GM12878 (cell line): Measurements from ENCODE around the gene B3GALT4. TPM values are rescaled to one million over a fixed set of nuclear protein-coding genes. Genes with fewer than 3 reads are reported as not detected.

Experiments used
- BACH1 ChIP-seq: fragments of 450-650 bp; IDR thresholded peaks from 2 replicates; pipeline ENCODE4 v1.6.1; 2017; ENCODE audit warnings: mild to moderate bottlenecking, borderline replicate concordance
- EGR1 ChIP-seq, 2 experiments: IDR thresholded peaks; 1 replicate in 1 of 2; 2 replicates in 1 of 2; pipeline ENCODE4 v1.6.1; 2011 to 2012; ENCODE audit warnings: low read depth in 2 of 2, low read length in 2 of 2, borderline replicate concordance in 1 of 2, mild to moderate bottlenecking in 1 of 2, moderate library complexity in 1 of 2
- EP300 ChIP-seq, 2 experiments: fragments of 150-350 bp in 1 of 2; IDR thresholded peaks; 2 replicates each; pipeline ENCODE4 v1.6.1; 2011 to 2012; ENCODE audit warnings: low read depth in 2 of 2, low read length in 2 of 2, borderline replicate concordance in 1 of 2, improper control_type of control experiment in 1 of 2, inconsistent platforms in 1 of 2; ENCODE audit not compliant: control insufficient read depth in 1 of 2
- HDAC2 ChIP-seq: fragments of 200-600 bp; sonication (generic); IDR thresholded peaks from 2 replicates; pipeline ENCODE4 v1.6.1; 2017
- IRF4 ChIP-seq: IDR thresholded peaks from 2 replicates; pipeline ENCODE4 v1.6.1; 2011; ENCODE audit warnings: low read depth, low read length
- MEF2A ChIP-seq: IDR thresholded peaks from 2 replicates; pipeline ENCODE4 v1.6.1; 2011; ENCODE audit warnings: low read depth, mild to moderate bottlenecking, low read length, moderate library complexity; ENCODE audit not compliant: insufficient read depth
- MEF2B ChIP-seq: fragments of 450-650 bp; IDR thresholded peaks from 2 replicates; pipeline ENCODE4 v1.6.1; 2018; ENCODE audit warnings: mild to moderate bottlenecking, moderate library complexity; ENCODE audit not compliant: partially characterized antibody, poor library complexity, severe bottlenecking
- NKRF ChIP-seq: fragments of 450-650 bp; conservative IDR thresholded peaks from 2 replicates; pipeline ENCODE4 v1.6.1; 2017; ENCODE audit warnings: mild to moderate bottlenecking, moderate library complexity
- POLR2AphosphoS5 ChIP-seq: IDR thresholded peaks from 2 replicates; pipeline ENCODE4 v1.6.1; 2011; ENCODE audit warnings: mild to moderate bottlenecking, low read length, inconsistent platforms
- RAD51 ChIP-seq: fragments of 450-650 bp; IDR thresholded peaks from 2 replicates; pipeline ENCODE4 v1.6.1; 2016; ENCODE audit warnings: moderate library complexity, mild to moderate bottlenecking, inconsistent platforms
- RELB ChIP-seq: fragments of 450-650 bp; IDR thresholded peaks from 2 replicates; pipeline ENCODE4 v1.6.1; 2017; ENCODE audit warnings: low read depth, mild to moderate bottlenecking, moderate library complexity
- SIN3A ChIP-seq: IDR thresholded peaks from 2 replicates; pipeline ENCODE4 v1.6.1; 2012; ENCODE audit warnings: low read depth, low read length, improper control_type of control experiment
- SMARCA5 ChIP-seq: fragments of 450-650 bp; IDR thresholded peaks from 2 replicates; pipeline ENCODE4 v1.6.1; 2017; ENCODE audit warnings: mild to moderate bottlenecking
- ZNF384 ChIP-seq: IDR thresholded peaks from 2 replicates; pipeline ENCODE4 v1.6.1; 2012; ENCODE audit warnings: low read depth, mild to moderate bottlenecking, low read length, improper control_type of control experiment, borderline replicate concordance
- ZNF687 ChIP-seq: fragments of 450-650 bp; IDR thresholded peaks from 2 replicates; pipeline ENCODE4 v1.6.1; 2017; ENCODE audit warnings: mild to moderate bottlenecking, moderate library complexity
- polyA plus RNA-seq, 11 experiments: library from polyadenylated mRNA; depleted of rRNA in 4 of 11; unstranded in 6 of 11; stranded (reverse) in 5 of 11; fragments of >200 nt; fragmentation: Nextera tagmentation in 4 of 11; fragmentation: Illumina TruSeq in 1 of 11; extraction: Ambion mirVana in 4 of 11; extraction: Trizol in 1 of 11; gene quantifications; 1 replicate in 1 of 11; 2 replicates in 10 of 11; pipeline versions ENCODE4 v1.2.1 to v1.2.3, GENCODE V29; 2011 to 2016; ENCODE audit warnings: inconsistent platforms in 2 of 11, missing spikeins in 2 of 11, low read depth in 1 of 11
- total RNA-seq, 4 experiments: library from RNA; depleted of rRNA in 3 of 4; stranded (reverse); fragments of >200 nt in 3 of 4; fragmentation: Illumina TruSeq in 1 of 4; extraction: Trizol in 1 of 4; gene quantifications; 2 replicates each; pipeline versions ENCODE4 v1.2.1 to v1.2.3, GENCODE V29; 2013 to 2021
- TF ChIP-seq, protein P1 (sequence below): fragments of 450-650 bp; IDR thresholded peaks from 2 replicates; pipeline ENCODE4 v1.6.1; 2017; ENCODE audit warnings: mild to moderate bottlenecking
- TF ChIP-seq, protein P2 (sequence below): IDR thresholded peaks from 2 replicates; pipeline ENCODE4 v1.6.1; 2011; ENCODE audit warnings: borderline replicate concordance, low read depth, mild to moderate bottlenecking, moderate library complexity, mixed read lengths, low read length; ENCODE audit not compliant: insufficient read depth; ENCODE audit errors: extremely low read length

Gene B3GALT4
- total and polyA plus RNA-seq, 10 of the 15 experiments (the other 5 are each of a cell fraction or from before 2014, with no cell fraction given), result 0.27 to 8.2 (median 2.6) TPM

DNA sequence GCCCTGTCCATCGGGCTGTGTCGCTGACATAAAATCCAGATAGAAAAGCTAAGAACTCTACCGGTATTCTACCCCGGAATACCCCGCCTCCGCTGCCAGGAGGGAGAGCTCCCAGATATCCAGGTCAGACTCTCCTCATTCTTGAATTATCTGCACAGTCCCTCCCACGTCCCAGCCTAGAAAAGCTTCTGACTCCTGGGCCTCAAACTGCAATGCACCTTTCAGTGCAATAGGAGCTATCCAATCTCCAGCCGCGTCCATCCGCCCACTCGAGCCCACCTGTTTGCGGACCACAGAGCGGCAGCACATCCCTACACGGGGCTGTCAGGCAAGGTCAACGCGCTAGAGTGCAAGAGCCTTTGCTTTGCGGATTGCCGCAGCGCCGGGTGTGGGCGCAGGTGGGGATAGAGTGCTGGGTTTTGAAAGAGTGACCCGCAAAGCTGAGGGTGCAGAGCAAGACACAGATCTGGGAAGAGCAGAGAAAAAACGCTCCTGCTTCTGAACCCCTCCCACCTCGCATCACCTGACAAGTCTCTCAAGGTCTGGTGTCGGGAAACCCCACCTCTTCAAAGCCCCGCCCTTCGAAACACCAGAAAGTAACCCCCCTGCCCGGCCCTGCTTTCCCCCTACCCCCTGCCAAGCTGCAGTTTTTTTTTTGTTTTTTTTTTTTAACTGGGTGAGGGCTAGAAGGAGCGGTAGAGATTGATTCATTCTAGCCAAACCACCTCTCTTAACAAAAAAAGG lies 35.6 kb downstream of the B3GALT4 start (continued):
- TF ChIP-seq ZNF687 (no peak), SIN3A (peak; percentile 56; the same call in 1 of the 2 replicates), NKRF (peak; percentile 79), EP300 (IDR thresholded peaks at IDR 0.05; ENCODE audit: borderline replicate concordance in 1 of 2, control insufficient read depth in 1 of 2, low read depth in 2 of 2, low read length in 2 of 2) (no peak), BACH1 (0 out of 2 replicates have a peak, but pooled peaks have one; percentile 33), MEF2A (no peak), IRF4 (no peak), POLR2AphosphoS5 (no peak), EGR1 (IDR thresholded peaks at IDR 0.05; ENCODE audit: borderline replicate concordance in 1 of 2, low read depth in 2 of 2, low read length in 2 of 2) (peak; percentile 16 to 68; a peak in 2 of 3 replicates), SMARCA5 (no peak), RAD51 (peak; percentile 85), RELB (peak; percentile 33; the same call in 1 of the 2 replicates), MEF2B (no peak), ZNF384 (peak; percentile 82), HDAC2 (no peak)
- TF ChIP-seq, protein P1, sequence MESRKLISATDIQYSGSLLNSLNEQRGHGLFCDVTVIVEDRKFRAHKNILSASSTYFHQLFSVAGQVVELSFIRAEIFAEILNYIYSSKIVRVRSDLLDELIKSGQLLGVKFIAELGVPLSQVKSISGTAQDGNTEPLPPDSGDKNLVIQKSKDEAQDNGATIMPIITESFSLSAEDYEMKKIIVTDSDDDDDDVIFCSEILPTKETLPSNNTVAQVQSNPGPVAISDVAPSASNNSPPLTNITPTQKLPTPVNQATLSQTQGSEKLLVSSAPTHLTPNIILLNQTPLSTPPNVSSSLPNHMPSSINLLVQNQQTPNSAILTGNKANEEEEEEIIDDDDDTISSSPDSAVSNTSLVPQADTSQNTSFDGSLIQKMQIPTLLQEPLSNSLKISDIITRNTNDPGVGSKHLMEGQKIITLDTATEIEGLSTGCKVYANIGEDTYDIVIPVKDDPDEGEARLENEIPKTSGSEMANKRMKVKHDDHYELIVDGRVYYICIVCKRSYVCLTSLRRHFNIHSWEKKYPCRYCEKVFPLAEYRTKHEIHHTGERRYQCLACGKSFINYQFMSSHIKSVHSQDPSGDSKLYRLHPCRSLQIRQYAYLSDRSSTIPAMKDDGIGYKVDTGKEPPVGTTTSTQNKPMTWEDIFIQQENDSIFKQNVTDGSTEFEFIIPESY, result no peak
- TF ChIP-seq, protein P2, sequence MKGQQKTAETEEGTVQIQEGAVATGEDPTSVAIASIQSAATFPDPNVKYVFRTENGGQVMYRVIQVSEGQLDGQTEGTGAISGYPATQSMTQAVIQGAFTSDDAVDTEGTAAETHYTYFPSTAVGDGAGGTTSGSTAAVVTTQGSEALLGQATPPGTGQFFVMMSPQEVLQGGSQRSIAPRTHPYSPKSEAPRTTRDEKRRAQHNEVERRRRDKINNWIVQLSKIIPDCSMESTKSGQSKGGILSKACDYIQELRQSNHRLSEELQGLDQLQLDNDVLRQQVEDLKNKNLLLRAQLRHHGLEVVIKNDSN, result peak; percentile 32
